BE2C (cell line): ENCODE measurements around the gene SMARCAL1.
"Not testable (repeated sequence)": the region's sequence is repeated elsewhere in the genome, so short reads cannot be mapped to it uniquely, and the experiment has no call there.

ENCODE experiments used
- DNase-seq: peaks from one replicate; pipeline ENCODE4 v3.0.0-alpha.2; 2020
- H3K27me3 ChIP-seq: fragments of 250-450 bp; sonication (Bioruptor Pico); 2 replicates; pipeline ENCODE4 v1.5.1; 2020; ENCODE audit warnings: mild to moderate bottlenecking
- H3K36me3 ChIP-seq: fragments of 250-450 bp; sonication (Bioruptor Pico); 2 replicates; pipeline ENCODE4 v1.5.1; 2020; ENCODE audit warnings: mild to moderate bottlenecking
- H3K4me1 ChIP-seq: fragments of 250-450 bp; sonication (Bioruptor Pico); 2 replicates; pipeline ENCODE4 v1.5.1; 2020
- H3K4me3 ChIP-seq: 2 replicates; pipeline ENCODE4 v1.5.1; 2011; ENCODE audit warnings: low read depth, low read length
- H3K9me3 ChIP-seq: fragments of 250-450 bp; sonication (Bioruptor Pico); 2 replicates; pipeline ENCODE4 v1.5.1; 2020
- TF ChIP-seq, protein P1 (sequence below): IDR thresholded peaks from 2 replicates; pipeline ENCODE4 v1.5.1; 2012; ENCODE audit warnings: mild to moderate bottlenecking, low read depth, low read length

SMARCAL1 gene

DNA sequence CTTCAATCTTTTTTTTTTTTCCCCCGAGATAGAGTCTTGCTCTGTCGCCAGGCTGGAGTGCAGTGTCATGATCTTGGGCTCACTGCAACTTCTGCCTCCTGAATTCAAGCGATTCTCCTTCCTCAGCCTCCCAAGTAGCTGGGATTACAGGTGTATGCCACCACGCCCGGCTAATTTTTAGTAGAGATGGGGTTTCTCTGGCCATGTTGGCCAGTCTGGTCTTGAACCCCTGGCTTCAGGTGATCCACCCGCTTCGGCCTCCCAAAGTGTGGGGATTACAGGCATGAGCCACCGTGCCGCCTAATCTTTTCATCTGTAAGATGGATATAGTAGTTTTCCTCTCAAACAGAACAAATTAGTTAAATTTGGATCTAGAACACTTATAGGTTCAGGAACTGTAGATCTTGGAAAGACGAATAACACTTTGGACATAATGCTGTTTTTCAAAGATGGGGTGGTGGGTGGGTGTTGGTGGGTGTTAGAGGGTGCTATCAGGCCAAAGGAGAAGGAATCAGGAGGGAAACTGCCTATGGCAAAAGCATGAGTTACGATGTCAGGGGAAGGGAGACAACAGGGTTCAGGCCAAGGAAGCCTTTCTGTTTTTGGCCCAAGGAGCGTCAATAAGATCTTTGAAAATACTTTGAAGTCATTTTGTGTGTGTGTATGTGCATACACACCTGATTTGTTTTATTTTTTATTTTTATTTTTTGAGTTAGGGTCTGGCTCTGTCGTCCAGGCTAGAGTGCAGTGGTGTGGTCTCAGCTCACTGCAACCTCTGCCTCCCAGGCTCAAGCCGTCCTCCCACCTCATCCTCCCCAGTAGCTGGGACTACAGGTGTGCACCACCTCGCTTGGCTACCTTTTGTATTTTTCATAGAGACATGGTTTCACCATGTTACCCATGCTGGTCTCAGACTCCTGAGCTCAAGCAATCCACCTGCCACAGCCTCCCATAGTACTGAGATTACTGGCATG is 93.1 kb downstream of the SMARCAL1 start:
- H3K4me3 ChIP-seq = no peak overlapping the region
- no peaks in the 10 kb centered on the region for H3K27me3 ChIP-seq
- H3K4me1 ChIP-seq = no peaks in the 10 kb centered on the region
- H3K9me3 ChIP-seq = no peaks in the 10 kb centered on the region
- no peak for DNase-seq
- H3K36me3 ChIP-seq = peaks cover 77% of the 10 kb centered on the region
- TF ChIP-seq, protein P1, sequence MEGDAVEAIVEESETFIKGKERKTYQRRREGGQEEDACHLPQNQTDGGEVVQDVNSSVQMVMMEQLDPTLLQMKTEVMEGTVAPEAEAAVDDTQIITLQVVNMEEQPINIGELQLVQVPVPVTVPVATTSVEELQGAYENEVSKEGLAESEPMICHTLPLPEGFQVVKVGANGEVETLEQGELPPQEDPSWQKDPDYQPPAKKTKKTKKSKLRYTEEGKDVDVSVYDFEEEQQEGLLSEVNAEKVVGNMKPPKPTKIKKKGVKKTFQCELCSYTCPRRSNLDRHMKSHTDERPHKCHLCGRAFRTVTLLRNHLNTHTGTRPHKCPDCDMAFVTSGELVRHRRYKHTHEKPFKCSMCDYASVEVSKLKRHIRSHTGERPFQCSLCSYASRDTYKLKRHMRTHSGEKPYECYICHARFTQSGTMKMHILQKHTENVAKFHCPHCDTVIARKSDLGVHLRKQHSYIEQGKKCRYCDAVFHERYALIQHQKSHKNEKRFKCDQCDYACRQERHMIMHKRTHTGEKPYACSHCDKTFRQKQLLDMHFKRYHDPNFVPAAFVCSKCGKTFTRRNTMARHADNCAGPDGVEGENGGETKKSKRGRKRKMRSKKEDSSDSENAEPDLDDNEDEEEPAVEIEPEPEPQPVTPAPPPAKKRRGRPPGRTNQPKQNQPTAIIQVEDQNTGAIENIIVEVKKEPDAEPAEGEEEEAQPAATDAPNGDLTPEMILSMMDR = no peak

DNA sequence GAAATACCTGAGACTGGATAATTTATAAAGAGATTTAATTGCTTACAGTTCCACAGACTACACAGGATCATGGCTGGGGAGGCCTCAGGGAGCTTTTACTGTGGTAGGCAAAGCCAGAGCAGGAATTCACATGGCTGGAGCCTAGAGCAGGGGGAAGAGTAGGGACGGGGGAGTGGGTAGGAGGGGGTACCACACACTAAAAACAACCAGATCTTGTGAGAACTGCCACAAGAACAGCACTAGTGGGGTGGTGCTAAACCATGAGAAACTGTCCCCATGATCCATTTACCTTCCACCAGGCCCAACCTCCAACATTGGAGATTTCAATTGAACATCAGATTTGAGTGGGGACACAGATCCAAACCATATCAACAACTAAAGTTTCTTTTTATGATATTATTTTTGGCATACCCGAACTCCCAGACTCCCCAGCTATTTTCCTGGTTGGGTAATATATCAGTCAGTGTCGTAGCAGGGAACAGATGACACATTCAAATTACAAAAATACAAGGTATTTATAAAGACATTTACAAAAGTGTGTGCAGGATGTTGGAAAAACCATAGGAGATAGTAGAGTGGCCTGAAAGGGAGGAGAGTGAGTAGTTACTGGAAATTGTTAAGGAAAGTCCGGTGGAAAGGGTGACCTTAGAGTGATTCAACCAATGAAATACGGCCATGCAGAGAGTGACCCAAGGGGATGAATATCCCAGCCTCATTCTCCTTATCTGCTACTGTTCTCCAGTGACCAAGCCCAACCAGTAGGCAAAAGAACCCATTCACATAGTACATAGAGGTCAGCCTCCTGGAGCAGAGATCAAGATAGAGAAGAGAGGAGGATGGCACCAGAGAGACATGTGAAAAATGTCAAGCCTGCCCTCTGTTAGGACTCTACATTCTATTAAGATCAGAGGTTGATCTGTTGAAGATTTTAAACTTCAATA is 95.2 kb downstream of the SMARCAL1 start:
- DNase-seq = no peak
- Histone ChIP-seq H3K9me3 (no peaks in the 10 kb centered on the region), H3K4me1 (peaks cover 7% of the 10 kb centered on the region; the same call in 1 of the 2 replicates), H3K36me3 (peaks cover 57% of the 10 kb centered on the region), H3K4me3 (no peak overlapping the region), H3K27me3 (no peaks in the 10 kb centered on the region)
- TF ChIP-seq, protein P1 = no peak

DNA sequence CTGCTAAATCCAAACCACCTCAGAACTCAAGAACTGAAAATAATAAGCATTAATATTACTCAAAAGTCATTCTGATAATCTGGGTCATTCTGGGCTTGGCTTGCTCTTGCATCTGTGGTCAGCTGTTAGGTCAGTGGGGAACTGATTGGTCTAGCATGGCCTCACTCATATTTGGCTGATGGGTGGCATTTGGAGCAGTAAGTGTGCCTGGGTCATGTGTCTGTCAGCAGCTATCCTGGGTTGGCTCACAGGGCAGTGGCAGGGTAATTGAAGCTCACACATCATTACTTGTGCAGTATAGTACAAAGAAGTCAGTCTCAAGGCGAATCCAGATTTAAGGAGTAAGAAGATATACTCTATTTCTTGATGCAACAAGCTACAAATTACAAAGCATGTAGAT is 95.9 kb downstream of the SMARCAL1 start:
- DNase-seq = no peak
- Histone ChIP-seq H3K4me3 (no peak overlapping the region), H3K36me3 (peaks cover 49% of the 10 kb centered on the region), H3K9me3 (no peaks in the 10 kb centered on the region), H3K27me3 (no peaks in the 10 kb centered on the region), H3K4me1 (peaks cover 7% of the 10 kb centered on the region; the same call in 1 of the 2 replicates)
- TF ChIP-seq, protein P1 = no peak

DNA sequence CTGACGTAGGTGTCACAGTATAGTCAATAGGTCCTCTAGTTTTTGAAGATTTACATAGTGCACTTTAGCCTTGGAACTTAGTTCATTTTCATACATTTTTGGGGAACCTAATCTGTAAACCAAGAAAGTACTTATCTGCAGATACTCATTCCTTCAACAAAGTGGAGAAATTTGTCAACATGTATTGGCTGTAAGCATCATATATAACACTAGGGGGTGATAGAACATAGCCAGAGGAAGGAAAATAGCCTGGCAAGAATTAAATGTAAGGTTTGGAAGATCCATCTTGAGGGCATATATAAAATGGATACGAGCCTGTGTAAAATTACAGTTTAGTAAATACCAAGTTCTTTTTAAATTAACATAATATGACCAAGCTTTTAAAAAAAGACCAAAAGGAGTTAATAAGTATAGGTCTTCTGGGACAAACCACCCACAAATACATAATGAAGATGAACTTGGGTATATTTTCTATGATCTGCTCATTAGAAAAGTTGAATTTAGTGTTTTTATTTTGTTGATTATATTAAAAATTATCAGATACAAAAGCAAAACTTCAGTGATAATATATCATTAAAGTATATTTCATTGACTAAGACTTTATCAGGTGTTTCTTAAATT is 104.6 kb downstream of the SMARCAL1 start:
- DNase-seq = no peak
- peaks cover 1% of the 10 kb centered on the region; the same call in 1 of the 2 replicates for H3K4me1 ChIP-seq
- TF ChIP-seq, protein P1 = peak; percentile 80
- no peak overlapping the region for H3K4me3 ChIP-seq
- peaks cover 10% of the 10 kb centered on the region for H3K36me3 ChIP-seq
- no peaks in the 10 kb centered on the region for H3K9me3 ChIP-seq
- H3K27me3 ChIP-seq = no peaks in the 10 kb centered on the region

DNA sequence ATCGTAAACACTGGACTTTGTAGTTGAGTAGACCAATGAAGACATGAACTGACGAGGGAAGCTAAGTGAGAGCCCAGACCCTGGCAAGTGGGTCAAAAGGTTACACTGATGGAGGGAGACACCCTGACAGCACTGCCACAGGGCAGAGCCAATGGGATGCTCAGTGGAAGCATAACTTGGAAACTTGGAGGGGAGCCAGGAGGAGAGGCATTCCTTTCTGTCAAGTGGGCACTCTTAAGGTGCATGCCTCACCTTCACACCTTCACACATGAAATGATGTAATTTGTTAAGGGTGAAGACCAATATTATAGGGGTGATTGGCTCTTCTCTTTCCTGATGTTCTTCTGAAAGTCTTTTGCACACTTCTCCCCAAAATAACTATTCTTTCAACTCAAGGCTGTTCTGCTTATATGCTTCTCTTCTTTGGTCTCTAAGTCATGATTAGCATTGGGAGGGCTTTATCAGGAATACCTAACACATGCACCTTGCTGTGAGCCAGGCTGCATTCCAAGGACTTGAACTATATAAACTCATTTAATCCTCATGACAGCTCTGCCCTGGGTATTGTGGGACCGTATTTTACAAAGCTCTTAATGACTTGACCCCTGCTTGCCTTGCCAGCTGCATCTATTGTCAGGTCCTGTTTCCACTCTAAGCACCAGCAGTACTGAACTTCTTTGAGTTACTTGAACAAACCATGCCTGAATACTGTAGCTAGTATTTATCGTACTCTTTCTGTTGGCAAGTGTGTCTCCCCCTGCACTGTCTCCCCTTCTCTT is 105.4 kb downstream of the SMARCAL1 start:
- TF ChIP-seq, protein P1 = no peak

DNA sequence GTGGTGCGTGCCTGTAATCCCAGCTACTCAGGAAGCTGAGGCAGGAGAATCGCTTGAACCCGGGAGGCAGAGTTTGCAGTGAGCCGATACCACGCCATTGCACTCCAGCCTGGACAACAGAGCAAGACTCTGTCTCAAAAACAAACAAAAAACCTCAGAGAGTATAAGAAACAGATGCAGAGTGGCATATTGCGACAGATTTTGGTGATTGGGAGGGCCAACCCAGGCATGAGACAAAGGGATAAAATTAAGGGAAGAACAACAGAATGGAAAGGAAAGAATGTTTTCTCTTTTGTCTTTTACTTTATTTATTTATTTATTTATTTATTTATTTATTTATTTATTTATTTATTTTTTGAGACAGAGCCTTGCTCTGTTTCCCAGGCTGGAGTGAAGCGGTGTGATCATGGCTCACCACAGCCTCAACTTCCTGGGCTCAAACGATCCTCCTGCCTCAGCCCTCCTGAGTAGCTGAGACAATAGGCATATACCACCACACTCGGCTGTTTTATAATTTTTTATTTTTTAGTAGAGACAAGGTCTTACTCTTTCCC is 106.4 kb downstream of the SMARCAL1 start:
- peaks cover 10% of the 10 kb centered on the region for H3K36me3 ChIP-seq
- not testable (repeated sequence) for H3K4me3 ChIP-seq, H3K27me3 ChIP-seq, H3K4me1 ChIP-seq, H3K9me3 ChIP-seq, DNase-seq

More for the DNA sequence above, 105.4 kb downstream of the SMARCAL1 start:
- H3K27me3 ChIP-seq = no peaks in the 10 kb centered on the region
- H3K9me3 ChIP-seq = no peaks in the 10 kb centered on the region
- DNase-seq = no peak
- H3K4me3 ChIP-seq = no peak overlapping the region
- H3K36me3 ChIP-seq = peaks cover 10% of the 10 kb centered on the region
- H3K4me1 ChIP-seq = no peaks in the 10 kb centered on the region; the same call in 1 of the 2 replicates
